Stimulated activated CD4-positive, alpha-beta T cell treated with anti-CD3 and anti-CD28 coated beads, TNF-alpha, amount 100 ng/mL, for 48 hours (primary cell): ENCODE measurements around the gene KBTBD3.

Experiments
- DNase-seq, 3 donors: peaks; one replicate each; pipeline ENCODE4 v3.0.0-alpha.2; 2020; ENCODE audit warnings: low read depth in 3 of 3

Gene KBTBD3

GRCh38 chr11:106001304-106002012 lies 75.7 kb downstream of the KBTBD3 start:
- DNase-seq, result no peak
